ENCODE data around the gene SETDB2. TPM values are rescaled to one million over a fixed set of nuclear protein-coding genes. Genes with fewer than 3 reads are reported as not detected.

SETDB2 gene
- total and polyA plus RNA-seq, 5 donors from 2014 or later = 11.0 to 24.4 (median 15.0) TPM

Other genes with a start within 250 kb of the SETDB2 start
- gene MLNR, start 223.9 kb upstream of the SETDB2 start, total RNA-seq = not detected
- gene MLNR, start 223.9 kb upstream of the SETDB2 start, polyA plus RNA-seq = not detected
- 16.7 TPM for gene CDADC1, start 196.3 kb upstream of the SETDB2 start, total RNA-seq
- gene CDADC1, start 196.3 kb upstream of the SETDB2 start, polyA plus RNA-seq = 10 to 100 TPM in 3 of 4 donors, 1 to 10 TPM in 1; 8.7 to 11.0 (median 10.5) TPM
- 3.0 TPM for gene CAB39L, start 210 bp upstream of the SETDB2 start, total RNA-seq
- gene CAB39L, start 210 bp upstream of the SETDB2 start, polyA plus RNA-seq = 10 to 100 TPM in 2 of 4 donors, 1 to 10 TPM in 2; 6.9 to 13.9 (median 10.0) TPM
- gene PHF11, start 51.7 kb downstream of the SETDB2 start, total RNA-seq = 122 TPM
- gene PHF11, start 51.7 kb downstream of the SETDB2 start, polyA plus RNA-seq = 100 to 1,000 TPM; 101 to 134 (median 115) TPM
- 46.0 TPM for gene RCBTB1, start 141.3 kb downstream of the SETDB2 start, total RNA-seq
- 10 to 100 TPM; 13.1 to 19.4 (median 16.9) TPM for gene RCBTB1, start 141.3 kb downstream of the SETDB2 start, polyA plus RNA-seq
- 0.17 TPM for gene ARL11, start 184.2 kb downstream of the SETDB2 start, total RNA-seq
- gene ARL11, start 184.2 kb downstream of the SETDB2 start, polyA plus RNA-seq = 1 to 10 TPM in 1 of 4 donors, under 1 TPM in 3; 0.14 to 1.9 (median 0.45) TPM
- 19.6 TPM for gene EBPL, start 247.2 kb downstream of the SETDB2 start, total RNA-seq
- 10 to 100 TPM; 54.1 to 74.1 (median 63.7) TPM for gene EBPL, start 247.2 kb downstream of the SETDB2 start, polyA plus RNA-seq